HG02840 (cell line): ENCODE results near the gene THEM4.
"Not testable (repeated sequence)": the region's sequence is repeated elsewhere in the genome, so short reads cannot be mapped to it uniquely, and the experiment has no call there.

Source experiments
- ATAC-seq: cut with Tn5 transposase; IDR thresholded peaks from one replicate; pipeline ENCODE4 v1.9.1; 2021; ENCODE audit warnings: mild to moderate bottlenecking, moderate library complexity, moderate number of reproducible peaks; ENCODE audit not compliant: unreplicated experiment, low FRiP score

Gene THEM4

DNA sequence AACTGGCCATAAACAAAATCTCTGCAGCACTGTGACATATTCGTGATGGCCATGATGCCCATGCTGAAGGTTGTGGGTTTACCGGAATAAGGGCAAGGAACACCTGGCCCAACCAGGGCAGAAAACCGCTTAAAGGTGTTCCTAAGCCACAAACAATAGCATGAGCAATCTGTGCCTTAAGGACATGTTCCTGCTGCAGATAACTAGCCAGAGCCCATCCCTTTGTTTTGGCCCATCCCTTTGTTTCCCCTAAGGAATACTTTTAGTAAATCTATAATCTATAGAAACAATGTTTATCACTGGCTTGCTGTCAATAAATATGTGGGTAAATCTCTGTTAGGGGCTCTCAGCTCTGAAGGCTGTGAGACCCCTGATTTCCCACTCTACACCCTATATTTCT is 8.5 kb downstream of the THEM4 start:
- not testable (repeated sequence) for ATAC-seq

DNA sequence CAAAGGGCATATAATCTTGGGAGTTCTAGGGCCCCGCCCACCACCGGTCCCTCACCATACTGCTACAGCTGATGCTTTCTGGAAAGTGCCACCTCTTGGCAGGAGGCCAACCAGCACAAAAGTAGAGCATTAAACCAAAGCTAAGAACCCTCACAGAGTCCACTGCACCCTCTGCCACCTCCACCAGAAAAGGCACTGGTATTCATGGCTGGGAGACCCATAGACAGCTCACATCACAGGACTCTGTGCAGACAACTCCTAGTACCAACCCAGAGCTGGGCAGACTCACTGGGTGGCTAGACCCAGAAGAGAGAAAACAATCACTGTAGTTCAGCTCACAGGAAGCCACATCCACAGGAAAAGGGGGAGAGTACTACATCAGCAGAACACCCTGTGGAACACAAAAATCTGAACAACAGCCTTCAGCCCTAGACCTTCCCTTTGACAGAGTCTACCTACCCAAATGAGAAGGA is 10.8 kb downstream of the THEM4 start:
- ATAC-seq = no peak

DNA sequence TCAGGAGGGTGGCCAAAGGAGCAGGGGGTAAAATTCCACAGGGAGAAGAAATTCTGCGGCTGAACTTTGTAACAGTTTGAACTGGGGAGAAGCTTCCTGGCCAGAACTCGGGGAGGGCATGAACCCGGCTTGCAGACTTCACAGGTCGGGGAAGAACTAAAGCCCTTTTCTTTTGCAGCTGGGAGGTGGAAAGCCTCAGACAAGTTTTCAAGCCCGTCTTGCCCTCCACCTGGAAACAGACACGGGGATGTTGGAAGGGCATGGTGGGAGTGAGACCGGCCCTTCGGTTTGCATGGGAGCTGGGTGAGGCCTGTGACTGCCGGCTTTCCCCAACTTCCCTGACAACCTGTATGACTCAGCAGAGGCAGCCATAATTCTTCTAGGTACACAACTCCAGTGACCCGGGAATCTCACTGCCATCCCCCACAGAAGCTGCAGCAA is 11.3 kb downstream of the THEM4 start:
- no peak for ATAC-seq

DNA sequence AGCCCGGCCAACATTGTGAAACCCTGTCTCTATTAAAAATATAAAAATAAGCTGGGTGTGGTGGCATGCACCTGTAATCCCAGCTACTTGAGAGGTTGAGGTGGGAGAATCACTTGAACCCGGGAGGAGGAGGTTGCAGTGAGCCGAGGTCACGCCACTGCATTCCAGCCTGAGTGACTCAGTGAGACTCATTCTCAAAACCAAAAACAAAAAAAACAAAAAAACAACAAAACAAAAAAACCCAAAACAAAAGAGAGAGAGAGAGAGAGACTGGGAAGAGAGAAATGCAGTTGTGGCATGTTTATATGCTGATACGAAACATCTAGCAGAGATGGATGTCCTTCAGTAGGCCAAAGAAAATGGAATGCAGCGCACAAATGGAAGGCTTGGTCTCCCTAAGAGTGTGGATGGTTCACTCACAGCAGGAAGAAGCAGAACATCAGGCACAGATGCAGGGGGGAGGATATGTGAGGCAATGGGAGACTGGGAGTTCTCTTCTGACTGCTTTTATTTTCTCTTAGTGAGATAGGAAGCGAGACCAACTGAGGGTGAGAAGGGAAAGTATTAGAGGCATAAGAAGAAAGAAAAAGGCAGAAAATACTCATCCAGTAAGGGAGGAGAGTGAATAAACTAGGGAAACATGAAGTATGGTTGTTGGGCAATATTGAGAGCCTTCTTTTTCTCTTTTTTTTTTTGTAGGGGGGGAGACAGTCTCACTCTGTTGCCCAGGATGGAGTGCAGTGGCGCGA is 16.0 kb downstream of the THEM4 start:
- no peak for ATAC-seq

DNA sequence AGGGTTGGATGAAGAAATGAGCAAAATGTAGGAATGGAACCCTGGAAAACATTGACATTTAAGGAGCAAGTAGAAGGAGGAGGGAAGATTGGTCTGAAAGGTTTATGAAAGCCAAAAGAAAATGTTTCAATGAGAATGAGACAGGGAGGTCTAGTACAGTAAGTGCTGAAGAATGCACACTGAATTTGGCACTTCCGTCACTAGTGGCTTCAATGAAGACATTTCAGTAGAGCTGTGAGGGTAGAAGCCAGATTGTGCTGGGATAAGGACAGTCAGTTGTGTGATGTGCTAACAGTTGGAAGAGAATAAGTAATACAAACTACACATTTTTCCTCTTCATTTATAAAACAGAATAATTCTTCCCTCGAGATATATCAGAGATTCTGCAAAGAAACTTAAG is 17.1 kb downstream of the THEM4 start:
- ATAC-seq = no peak

DNA sequence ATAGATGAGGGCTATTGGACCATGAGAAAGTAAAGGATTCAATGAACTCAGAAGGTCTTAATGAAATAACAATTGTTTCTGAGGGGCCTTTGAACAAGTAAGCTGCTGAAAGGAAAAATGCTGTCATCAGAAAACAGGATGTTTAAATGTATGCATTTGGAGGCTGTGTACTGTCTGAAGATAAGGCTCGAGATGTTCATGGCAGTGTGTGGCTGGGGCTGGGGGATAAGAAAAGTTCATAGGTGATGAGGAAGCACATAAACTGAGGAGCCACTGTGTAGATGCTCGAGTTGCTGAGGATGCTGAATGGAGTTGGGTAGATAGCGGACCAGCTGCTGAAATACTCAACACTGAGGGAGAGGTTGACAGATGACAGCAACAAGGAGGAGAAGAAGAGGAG is 17.8 kb downstream of the THEM4 start:
- no peak for ATAC-seq

DNA sequence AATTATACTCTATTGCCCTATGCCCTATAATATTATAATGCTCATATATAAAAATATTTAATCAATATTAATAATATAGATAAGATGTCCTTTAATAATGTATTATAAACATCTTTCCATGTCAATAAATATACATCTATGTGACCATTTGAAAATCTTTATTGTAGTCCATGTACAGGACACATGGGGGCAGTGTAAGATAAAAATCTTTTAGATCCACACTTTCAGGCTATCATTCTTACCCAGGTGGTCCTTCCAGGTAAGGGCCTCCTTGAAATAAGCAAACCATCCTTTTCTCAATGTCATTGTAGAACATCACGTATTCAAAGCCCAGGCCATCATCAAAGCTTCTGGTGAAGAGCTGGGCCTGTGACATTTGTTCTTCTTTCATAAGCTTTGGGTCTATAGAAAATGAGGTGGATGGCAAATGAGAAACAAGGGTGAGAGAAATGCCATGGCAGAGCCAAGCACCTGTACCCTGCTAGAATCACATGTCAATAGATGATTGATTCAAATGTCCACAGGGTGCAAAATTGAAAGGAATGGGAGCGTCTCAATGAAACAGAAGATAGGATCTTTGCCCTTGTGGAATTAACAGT is 20.2 kb downstream of the THEM4 start:
- ATAC-seq = no peak

DNA sequence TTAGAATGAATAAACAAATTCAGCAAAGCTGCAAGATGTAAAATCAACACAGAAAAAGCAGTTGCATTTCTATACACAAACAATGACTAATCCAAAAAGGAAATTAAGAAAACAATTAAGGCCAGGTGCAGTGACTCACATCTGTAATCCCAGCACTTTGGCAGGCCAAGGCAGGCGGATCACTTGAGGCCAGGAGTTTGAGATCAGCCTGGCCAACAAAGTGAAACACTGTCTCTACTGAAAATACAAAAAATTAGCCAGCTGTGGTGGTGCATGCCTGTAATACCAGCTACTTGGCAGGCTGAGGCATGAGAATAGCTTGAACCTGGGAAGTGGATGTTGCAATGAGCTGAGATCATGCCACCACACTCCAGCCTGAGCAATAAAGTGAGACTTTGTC is 22.3 kb downstream of the THEM4 start:
- no peak for ATAC-seq

DNA sequence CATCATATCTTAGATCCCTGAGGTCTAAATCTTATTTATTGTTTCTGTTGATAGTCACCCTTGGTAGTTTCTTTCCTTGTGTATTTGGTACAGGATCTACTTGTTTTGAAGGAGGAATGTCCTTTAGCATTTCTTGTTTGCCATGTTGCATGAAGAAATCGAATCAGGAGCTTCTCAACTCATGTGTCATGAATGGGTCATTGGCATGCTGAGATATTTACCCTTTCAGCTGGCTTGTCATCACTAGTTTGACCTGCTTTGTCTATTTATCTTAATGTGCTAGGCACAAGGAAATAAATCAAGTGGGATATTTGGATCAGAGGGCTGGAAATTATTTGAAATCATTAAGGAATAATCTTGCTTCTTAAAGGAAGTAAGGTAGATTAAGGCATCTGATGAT is 23.8 kb downstream of the THEM4 start:
- no peak for ATAC-seq

DNA sequence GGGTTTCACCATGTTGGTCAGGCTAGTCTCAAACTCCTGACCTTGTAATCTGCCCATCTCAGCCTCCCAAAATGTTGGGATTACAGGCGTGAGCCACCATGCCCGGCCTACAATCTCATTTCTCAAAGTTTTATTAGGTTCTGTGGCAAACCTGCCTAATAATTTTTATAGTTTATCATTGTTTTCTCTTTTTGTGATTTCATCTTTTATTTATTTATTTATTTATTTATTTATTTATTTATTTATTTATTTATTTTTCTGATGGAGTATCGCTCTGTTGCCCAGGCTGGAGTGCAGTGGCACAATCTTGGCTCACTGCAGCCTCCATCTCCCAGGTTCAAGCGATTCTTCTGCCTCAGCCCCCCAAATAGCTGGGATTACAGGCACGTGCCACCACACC is 24.4 kb downstream of the THEM4 start:
- ATAC-seq = not testable (repeated sequence)

DNA sequence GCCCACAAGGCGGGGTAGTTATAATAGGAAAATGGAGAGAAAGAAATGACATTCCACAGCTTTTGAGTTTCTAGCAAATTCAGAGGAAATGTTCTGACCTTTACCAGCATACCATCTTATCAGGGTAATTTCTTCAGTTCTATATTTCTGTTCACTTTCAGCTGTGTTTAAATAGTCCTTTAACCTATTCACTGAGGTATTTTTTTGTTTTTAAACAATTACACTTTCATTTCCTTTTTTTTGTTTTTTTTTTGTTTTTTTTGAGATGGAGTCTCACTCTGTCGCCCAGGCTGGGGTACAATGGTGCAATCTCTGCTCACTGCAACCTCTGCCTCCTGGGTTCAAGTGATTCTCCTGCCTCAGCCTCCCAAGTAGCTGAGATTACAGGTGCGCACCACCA is 24.9 kb downstream of the THEM4 start:
- ATAC-seq = not testable (repeated sequence)

DNA sequence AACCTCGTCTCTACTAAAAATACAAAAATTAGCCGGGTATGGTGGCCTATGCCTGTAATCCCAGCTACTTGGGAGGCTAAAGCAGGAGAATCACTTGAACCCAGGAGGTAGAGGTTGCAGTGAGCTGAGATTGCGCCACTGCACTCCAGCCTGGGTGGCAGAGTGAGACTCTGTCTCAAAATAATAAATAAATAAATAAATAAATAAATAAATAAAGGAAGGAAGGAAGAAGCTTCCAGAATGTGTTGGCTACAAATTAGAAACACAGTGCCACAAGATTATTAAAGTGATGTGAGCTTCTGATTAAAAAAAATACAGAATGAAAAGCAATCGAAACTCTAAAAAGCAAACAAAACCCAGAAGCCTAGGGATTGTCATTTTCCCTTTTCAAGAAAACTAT is 25.4 kb downstream of the THEM4 start:
- ATAC-seq = not testable (repeated sequence)

DNA sequence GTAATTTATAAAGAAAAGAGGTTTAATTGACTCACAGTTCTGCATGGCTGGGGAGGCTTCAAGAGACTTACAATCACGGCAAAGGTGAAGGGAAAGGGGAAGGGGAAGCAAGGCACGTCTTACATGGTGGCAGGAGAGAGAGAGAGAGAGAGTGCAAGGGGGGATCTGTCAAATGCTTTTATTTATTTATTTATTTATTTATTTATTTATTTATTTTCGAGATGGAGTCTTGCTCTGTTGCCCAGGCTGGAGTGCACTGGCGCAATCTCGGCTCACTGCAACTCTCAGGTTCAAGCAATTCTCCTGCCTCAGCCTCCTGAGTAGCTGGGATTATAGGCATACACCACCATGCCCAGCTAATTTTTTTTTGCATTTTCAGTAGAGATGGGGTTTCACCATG is 26.4 kb downstream of the THEM4 start:
- ATAC-seq = not testable (repeated sequence)

DNA sequence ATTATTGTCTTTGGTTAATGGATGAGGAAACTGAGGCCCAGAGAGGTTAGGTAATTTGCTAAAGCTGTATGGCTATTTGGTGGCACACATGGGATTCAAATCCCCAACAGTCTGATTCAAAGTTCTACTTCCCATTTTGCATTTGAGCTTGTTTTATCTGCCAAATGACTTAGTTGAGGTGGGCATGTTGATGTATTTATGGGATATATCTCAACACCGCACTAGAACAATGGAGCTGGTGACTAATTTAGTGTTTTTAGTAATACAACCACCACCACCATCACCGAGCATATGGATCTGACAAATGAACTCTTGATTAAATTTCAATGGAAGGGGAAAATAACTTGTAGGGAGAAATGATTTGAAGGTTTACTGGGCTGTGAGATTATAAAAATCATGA is 26.8 kb downstream of the THEM4 start:
- ATAC-seq = no peak

DNA sequence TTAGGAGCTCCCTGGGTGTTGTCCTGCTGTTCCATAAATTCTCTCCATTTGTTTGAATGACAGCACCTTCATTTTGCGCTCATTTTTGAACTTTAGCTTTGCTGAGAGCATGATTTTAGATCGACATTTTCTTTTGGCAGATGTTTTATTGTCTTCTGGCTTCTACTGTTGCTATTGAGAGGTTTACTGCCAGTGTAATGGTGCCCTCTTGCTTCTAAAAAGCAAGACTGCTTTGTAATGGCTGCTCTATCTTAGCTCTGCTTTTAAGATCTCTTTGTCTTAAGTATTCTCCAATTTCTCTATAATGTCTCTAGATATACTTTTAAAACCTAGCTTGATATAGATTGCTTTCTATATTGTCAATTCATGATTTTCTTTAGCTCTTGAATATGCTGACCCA is 27.8 kb downstream of the THEM4 start:
- ATAC-seq = no peak

DNA sequence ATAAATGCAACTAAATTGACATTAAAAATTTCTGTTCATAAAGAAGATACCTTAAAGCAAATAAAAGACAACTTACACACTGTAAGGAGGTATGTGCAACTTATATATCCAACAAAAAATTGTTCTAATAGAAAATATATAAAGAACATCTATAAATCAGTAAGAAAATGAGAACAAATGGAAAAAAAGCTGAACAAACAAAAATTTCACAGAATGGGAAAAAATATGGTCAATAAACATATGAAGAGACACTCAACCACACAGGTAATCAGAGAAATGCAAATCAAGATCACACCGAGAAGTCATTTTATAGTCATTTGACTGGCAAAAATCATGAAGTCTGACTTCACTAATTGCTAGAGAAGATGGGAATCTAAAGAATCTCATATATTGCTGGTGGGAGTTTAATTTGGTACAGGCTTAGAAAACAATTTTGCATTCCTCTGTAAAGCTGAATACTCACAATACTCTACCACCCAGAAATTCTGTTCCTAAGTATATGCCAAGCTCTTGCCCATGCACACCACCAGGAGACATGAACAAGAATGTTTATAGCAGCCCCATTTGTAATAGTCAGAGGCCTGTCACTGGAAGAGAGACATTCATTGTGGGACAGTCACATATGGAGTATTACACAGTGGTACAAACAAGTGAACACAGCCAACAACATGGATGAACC is 33.8 kb downstream of the THEM4 start:
- ATAC-seq = no peak

DNA sequence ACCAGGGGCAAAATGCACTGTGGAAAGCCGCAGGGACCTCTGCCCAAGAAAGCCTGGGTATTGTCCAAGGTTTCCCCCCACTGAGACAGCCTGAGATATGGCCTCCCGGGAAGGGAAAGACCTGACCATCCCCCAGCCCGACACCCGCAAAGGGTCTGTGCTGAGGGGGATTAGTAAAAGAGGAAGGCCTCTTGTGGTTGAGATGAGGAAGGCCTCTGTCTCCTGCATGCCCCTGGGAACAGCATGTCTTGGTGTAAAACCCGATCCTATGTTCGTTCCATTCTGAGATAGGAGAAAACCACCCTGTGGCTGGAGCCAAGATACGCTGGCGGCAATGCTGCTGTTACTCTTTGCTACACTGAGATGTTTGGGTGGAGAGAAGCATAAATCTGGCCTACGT is 36.5 kb downstream of the THEM4 start:
- ATAC-seq = not testable (repeated sequence)

DNA sequence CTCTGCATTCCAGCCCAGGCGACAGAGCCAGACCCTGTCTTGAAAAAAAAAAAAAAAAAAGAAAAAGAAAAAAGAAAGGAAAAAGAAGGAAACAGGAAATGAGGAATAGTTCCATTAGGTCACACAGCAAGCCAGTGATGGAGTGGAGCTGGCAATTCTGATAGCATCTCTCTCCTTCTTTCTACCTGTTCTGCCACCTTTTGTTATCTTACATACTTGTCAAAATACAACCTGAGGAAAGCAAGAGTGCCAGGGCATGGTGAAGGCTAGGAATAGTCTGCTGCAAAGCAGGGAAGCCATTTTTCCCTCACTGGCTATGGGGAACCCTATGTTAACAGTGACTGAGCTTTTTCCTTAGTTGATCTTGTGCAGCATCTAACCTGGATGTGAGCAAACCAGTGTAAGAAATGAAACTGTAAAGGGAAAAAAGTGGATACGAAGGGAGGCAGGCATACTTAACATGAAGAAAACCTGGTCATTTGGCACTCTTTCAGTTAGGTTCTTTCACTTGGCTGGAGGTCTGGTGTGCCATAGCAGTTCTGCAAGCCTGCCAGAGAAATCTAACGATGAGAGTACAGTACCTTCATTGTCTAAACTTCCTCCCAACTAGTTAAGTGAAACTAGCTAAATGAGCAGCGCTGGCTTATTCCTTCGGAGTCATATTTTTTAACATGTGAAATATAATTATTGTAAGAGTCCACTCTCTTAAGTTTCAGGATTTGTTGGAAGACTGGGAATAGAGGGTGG is 37.9 kb downstream of the THEM4 start:
- ATAC-seq = no peak

DNA sequence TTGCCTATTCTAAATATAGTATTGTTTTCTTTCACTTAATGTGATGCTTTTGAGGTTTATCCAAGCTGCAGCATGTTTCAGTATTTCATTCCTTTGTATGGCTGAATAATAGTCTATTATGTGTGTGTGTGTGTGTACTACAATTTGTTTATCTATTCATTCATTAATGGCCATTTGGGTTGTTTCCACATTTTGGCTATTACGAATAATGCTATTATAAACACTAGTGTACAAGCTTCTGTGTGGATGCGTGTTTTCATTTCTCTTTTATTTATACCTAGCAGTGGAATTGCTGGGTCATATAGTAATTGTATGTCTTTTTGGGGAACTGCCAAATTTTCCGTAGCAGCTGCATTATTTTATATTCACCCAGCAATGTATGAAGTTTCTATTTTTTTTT is 40.8 kb downstream of the THEM4 start:
- ATAC-seq = no peak

DNA sequence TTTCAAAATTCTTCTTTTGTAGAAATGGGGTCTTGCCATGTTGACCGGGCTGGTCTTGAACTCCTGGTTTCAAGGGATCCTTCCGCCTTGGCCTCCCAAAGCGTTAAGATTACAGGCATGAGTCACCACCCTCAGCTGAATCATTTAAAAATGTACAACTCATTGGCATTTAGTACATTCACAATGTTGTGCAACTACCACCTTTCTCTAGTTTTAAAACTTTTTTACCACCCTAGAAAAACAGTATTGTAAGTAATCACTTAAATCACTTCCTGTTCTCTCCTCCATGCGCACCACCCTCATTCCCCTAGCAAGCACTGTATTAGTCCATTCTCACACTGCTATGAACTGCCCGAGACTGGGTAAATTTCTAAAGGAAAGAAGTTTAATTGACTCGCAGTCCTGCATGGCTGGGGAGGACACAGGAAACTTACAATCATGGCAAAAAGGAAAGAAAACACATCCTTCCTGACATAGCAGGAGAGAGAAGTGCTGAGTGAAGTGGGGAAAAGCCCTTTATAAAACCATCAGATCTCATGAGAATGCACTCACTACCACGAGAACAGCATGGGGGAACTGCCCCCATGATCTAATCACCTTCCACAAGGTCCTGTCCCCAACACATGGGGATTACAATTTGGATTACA is 41.4 kb downstream of the THEM4 start:
- ATAC-seq = no peak
